GM18505 (cell line): ENCODE data around the gene GRM2.

Experiments
- ATAC-seq: cut with Tn5 transposase; IDR thresholded peaks from one replicate; pipeline ENCODE4 v1.9.1; 2021; ENCODE audit not compliant: unreplicated experiment
- POLR2A ChIP-seq: IDR thresholded peaks from 4 replicates; pipeline ENCODE4 v1.6.1; 2011; ENCODE audit warnings: borderline replicate concordance; ENCODE audit not compliant: insufficient read depth, insufficient read length; ENCODE audit errors: extremely low read depth

GRM2 gene

DNA sequence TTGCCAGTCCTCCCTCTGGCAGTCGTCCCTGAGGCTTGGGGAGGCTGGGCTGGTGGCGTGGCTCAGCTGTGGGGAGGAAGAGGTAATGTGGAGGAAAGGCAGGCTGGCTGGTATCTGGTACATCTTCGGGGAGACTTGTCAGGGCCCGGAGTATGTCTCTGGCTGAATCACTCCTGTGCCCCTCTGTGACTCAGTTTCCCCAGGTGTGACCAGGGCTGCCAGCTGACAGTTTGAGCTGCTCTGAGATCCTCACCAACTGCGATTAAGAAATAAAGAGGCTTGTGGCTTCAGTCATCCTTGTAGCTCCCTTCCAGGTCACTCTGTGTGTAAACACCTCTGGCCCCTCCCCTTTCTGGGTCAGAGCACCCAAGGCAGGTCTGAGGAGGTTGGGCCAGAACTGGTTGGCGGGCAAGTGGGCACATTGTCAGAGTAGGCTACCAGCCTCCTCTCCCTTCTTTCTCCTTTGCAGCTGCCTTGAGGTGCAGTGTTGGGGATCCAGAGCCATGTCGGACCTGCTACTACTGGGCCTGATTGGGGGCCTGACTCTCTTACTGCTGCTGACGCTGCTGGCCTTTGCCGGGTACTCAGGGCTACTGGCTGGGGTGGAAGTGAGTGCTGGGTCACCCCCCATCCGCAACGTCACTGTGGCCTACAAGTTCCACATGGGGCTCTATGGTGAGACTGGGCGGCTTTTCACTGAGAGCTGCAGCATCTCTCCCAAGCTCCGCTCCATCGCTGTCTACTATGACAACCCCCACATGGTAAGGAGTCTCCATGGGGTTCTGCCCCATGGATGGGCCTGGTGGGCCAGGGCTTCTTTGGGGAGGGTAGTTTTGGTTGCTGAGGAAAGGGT lies 32.8 kb upstream of the GRM2 start:
- no peak for ATAC-seq
- no peak for TF ChIP-seq POLR2A

DNA sequence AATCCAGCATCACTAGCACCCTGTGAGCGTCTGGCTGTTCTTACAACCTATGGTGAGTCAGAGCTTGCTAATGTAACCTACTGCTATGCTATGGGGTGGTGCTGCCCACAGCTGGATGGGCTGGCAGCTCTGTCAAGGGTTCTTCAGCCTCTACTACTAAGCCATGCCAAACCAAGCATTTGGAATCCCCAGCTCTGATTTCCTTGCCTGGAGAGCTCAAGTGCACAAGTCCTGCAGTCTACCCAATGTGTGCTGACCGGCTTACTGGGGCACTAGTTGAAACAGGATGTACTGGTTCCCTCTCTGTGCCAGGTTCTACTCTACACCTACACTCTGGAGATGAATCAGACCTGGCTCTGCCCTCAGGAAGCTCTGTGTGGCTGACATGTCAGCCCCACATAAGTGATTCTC lies 31.7 kb upstream of the GRM2 start:
- no peak for ATAC-seq
- no peak for TF ChIP-seq POLR2A

DNA sequence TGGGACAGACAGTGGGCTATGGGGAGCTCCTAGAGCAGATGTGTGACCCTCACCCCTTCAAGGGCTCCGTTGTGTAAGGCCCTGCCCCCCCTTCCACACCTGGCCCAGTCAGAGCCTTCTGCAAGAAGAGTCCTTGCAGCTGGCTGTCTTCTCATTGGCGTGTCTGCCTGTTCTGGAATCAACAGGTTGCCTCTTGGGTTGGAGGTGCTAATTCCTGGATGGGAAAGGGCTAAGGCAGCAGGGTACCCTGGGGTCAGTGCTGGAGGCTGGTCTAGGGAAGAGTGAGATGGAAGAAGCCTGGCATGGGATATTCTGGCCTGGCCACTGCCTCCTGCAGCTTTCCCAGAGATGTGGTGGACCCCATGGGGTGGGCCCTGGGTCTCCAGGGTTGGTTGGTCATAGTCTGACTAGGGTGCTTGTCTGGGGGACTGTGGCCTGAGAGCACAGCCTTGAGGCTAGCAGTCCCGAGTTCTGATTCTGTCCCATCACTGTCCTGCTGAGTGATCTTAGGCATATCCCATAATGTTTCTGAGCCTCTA lies 30.7 kb upstream of the GRM2 start:
- ATAC-seq = no peak
- no peak for TF ChIP-seq POLR2A

DNA sequence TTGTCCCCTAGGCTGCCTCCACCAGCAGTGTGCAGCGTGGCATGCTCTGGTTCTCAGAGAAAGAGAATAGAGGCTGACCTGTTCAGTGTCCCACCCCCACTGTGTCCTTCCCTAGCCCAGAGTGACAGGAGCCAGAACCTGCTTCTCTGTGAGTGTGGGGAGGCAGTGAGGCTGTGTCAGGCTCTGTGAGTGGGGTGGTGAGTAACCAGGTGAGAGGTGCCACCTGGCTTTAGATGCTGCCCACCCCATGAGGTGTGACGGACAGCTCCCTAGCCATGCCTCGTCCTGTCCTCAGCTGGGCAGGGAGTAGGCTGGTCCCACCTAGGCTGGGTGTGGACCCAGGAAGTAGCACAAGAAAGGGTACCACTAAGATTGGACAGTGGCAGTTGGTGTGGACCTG lies 29.5 kb upstream of the GRM2 start:
- TF ChIP-seq POLR2A = no peak
- ATAC-seq = no peak

DNA sequence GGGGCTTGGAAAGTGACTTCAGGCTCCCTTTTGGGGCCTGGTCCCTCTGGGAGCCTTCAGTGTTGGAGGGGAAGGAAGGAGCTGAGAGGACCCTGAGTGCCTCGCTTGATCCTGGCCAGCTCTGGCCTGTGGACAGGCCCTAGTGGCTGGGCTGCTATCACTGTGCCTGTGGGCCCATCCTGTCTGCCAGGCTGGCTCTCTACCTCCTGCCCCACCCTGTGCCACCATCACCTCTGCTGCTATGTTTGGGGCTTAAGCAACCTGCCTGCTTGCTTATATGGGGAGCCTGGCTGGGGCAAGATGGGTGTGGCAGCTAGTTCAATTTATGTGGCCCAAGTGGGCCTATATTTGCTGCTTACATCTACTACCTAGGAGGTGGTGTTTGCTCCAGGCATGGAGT lies 28.7 kb upstream of the GRM2 start:
- TF ChIP-seq POLR2A = no peak
- ATAC-seq = no peak

DNA sequence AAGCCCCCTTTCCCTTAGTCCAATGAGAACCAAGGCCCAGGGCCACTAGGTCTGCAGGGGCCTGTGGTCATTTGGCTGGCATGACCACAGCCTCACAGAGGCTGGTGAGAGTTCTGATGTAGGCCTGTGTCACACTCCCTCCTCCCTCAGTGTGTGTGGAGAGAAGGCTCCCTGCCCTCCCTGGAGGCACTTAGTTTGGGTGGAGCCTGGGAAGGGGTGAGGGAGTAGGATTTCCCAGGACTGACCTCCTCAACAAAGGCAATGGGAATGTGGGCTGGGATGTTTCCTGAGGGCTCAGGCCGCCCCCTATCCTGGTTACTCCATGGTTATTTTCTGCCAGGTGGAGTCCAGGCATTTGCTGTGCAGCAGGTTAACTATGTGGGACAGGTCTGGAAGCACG lies 28.2 kb upstream of the GRM2 start:
- no peak for ATAC-seq
- TF ChIP-seq POLR2A = no peak

DNA sequence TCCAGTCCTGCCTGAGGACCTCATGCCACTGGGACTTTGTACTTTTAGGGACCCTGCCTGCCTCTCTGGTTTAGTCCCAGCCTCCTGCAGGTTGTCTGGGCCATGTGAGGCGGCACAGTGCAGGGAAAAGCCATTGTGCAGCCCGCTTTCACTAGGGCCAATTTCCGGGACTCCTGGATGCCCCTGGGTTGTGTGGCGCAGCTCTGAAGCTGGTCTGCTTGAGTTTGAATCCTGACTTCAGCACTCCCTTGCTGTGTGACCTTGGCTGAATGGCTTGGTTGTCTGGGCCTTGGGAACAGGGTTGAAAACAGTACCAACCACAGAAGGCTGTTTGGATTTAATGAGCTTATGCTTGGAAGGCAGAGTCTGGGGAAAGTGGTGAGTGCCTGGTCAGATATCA lies 27.6 kb upstream of the GRM2 start:
- no peak for TF ChIP-seq POLR2A
- ATAC-seq = no peak

DNA sequence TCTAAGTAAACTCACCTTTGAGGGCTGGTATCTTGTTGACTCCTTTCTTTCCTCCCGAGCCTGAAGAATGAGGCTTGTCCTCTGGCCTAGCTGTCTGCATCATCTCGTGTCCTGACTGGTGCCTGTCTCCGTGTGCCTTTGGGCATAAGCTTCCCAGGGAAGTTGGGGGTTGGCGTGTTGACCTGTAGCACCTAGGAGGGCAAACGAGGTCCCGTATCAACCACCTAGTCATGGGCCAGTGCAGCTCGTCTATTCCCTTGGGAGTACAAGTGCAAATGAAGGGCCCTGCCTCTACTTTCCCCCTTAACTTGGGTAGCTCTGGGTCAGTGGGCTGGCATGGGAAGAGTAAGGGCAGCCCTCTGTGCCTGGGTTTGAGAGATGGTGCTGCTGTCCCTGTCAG lies 27.1 kb upstream of the GRM2 start:
- no peak for ATAC-seq
- no peak for TF ChIP-seq POLR2A

DNA sequence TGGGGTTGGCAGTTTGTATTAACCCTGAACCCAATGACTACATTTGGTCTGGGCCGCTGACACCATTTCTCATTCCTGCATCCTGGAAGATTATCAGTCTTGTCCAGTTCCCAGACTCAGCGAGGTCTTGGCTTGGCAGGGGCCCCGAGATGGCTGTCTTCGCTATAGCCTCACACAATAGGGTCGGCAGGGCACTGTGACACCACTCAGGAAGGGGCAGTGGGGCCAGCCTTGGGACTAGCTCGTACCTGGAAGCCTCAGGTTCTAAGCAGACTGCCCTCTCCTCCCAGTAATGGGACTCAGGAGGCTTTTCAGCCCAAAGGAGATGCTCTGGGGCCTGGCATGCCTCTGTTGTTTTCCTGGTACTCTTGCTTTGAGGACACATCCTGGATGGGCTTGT lies 26.7 kb upstream of the GRM2 start:
- ATAC-seq = no peak
- TF ChIP-seq POLR2A = no peak

DNA sequence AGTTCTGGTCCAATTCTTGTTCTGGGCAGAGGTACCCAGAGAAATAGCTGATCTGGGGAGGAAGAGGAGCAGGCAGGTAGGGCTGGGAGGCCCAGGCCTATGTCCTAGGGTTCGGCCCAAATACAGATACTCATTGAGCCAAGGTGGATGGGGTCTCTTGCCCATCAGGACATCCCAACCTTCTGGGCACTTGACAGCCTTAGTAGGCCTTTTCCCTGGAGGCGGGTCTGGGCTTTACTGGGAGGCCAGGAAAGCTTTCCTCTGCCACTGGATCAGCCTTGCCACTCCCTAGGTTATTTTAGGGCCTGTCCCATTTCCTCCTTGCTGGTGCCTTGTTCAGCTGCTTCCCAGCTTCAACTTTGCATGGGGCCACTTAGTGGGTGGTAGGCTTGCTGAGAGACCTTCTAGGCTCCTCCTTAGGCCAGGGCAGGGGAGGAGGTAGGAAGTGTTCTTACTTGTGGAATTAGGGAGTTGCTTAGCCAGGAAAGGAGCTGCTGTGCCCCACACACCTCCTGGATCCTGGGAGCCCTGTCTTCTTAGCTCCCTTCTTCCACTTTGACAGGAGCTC lies 26.1 kb upstream of the GRM2 start:
- ATAC-seq = no peak
- no peak for TF ChIP-seq POLR2A

DNA sequence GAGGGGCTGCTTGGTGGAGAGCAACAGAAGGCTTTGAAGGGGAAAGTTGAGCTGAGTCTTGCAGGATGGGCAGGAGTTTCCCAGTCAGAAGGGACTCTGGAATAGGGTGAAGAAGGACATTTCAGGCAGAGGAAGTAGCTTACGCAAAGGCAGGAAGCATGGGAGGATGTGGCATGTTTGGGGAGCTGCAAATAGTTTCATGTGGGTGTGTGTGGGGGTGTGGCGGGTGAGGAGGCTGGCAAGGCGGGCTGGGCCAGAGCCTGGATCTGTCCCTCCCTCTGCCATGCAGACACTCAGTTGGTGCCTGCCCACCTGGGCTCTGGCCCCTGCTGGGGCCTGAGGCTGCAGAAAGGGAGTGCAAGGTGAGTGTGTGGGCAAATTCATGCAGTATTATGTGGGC lies 25.4 kb upstream of the GRM2 start:
- ATAC-seq = no peak
- no peak for TF ChIP-seq POLR2A

DNA sequence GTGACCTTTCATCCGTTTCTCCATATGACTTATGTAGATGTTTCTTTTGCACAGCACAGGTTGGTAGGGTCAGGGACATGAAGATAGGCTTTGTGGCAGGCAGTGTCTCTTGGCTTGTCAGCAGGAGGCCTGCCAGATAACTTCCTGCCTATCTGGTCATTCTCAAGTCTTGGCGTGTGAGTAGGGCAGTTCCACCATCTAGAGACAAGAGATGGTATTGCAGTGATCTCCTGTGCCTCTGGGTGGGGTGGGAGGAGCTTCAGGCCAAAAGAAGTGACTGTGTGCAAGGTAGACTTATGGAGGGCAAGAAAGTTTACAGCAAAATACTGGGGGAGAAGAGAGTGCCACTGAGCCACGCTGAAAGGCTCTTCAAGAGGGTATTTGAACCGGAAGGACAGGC lies 24.8 kb upstream of the GRM2 start:
- TF ChIP-seq POLR2A = no peak

DNA sequence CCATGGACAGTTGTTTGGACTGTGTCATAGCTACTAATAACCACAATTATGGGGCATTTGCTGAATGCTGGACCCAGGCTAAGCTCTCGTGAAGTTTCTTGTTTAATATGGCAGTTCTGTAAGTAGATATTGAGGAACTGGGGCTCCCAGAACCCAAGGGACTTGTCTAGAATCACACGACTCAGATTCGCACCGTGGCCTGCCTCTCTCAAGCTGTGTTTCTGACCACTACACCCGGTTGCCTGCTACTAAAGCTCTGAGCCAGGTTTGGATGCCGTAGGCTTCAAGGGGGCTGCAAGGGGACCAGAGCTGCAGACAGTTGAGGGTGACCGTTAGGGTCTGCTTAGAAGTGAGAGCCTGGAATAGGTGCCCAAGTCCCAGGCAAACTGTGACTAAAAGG lies 24.3 kb upstream of the GRM2 start:
- ATAC-seq = no peak
- TF ChIP-seq POLR2A = no peak

More for the DNA sequence above, 24.8 kb upstream of the GRM2 start:
- ATAC-seq = peak; percentile 55

DNA sequence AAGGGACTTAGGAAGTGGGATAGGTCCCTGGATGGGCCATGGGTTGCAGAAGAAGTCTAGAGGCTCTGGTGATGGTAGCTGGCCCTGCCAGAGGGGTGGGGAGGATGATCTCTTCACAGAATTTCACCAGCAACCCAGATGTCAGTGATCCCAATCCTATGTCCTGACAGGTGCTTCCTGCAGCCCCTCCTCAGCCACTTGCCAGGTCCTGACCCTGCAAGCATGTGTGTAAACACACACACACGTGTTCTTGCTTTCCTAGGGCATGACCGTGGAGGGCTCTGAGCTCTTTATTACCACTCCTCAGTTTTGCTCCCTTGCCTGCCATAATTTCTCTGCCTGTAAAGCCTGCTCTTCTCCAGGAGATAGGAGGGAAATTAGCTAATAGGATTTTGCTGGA lies 23.3 kb upstream of the GRM2 start:
- no peak for TF ChIP-seq POLR2A
- no peak for ATAC-seq

DNA sequence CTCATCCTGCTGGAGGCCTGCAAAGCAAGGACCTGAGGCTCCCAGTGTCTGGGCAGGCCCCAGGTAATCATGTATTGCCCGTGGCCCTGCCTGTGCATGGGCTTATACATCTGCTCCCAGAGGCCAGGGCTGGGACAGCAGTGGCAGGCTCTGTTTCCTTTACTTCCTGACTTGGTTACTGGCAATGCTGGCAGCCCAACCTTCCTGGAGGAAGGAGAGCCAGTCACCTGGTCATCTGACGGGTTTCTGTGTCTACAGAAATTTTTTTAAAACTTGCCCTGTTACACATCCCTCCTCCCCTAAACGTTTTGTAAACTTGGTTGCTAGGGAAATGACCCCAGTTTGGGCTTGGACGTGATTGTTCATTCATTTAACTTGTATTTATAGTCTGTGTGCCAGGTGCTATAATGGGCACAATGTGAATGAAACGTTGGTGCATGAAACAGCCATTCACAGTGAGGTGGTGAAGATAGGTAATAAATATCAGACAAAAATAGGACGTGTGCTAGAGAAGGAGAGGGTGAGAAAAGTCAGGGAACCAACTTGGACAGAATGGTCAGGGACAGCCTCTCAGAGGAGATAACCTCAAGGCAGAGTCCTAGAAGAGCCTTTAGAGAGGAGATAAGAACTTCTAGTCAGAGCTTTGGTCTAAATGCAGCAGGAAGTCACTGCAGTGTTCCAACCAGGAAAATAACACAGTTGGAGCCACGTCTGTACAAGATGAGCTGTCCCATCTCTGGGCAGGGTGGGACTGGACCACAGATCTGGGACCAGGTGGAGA lies 21.7 kb upstream of the GRM2 start:
- no peak for ATAC-seq

More for the DNA sequence above, 21.7 kb upstream of the GRM2 start:
- TF ChIP-seq POLR2A = no peak
